MCF 10A (cell line): ENCODE measurements around the gene RPL15. TPM values are rescaled to one million over a fixed set of nuclear protein-coding genes. Genes with fewer than 3 reads are reported as not detected.

Experiments used
- BruUV-seq: library from RNA; stranded (reverse); fragments of 400-500 nt; replicated peaks from 2 replicates; lab custom pipeline; 2021; lab: Mats Ljungman, UMichigan
- CTCF ChIA-PET: fragments of 300-600 bp; sonication (Branson Sonifier 250); formaldehyde crosslinking; extraction: SDS; loops from one replicate; lab custom pipeline; 2021; ENCODE audit warnings: antibody characterized with exemption, inconsistent platforms; lab: Yijun Ruan, JAX
- POLR2A ChIA-PET: fragments of 300-600, 350-650 bp; sonication (Branson Sonifier 250); formaldehyde crosslinking; extraction: SDS; loops from one replicate; lab custom pipeline; 2020; ENCODE audit warnings: antibody characterized with exemption, inconsistent platforms; lab: Yijun Ruan, JAX
- DNase-seq: peaks from one replicate; pipeline ENCODE4 v3.0.0-alpha.2; 2018; ENCODE audit not compliant: unreplicated experiment
- H3K27ac Mint-ChIP-seq: one replicate; pipeline ENCODE4 v1.8.0; 2022; ENCODE audit warnings: mild to moderate bottlenecking, low read depth, mixed read lengths; ENCODE audit not compliant: unreplicated experiment
- H3K27me3 Mint-ChIP-seq: one replicate; pipeline ENCODE4 v1.8.0; 2022; ENCODE audit warnings: mixed read lengths; ENCODE audit not compliant: insufficient read depth, unreplicated experiment
- H3K36me3 Mint-ChIP-seq: one replicate; pipeline ENCODE4 v1.8.0; 2022; ENCODE audit warnings: mild to moderate bottlenecking, moderate library complexity, mixed read lengths; ENCODE audit not compliant: insufficient read depth, unreplicated experiment
- H3K4me1 Mint-ChIP-seq: one replicate; pipeline ENCODE4 v1.8.0; 2022; ENCODE audit warnings: mixed read lengths; ENCODE audit not compliant: insufficient read depth, unreplicated experiment
- H3K4me3 Mint-ChIP-seq: one replicate; pipeline ENCODE4 v1.8.0; 2022; ENCODE audit warnings: mild to moderate bottlenecking, moderate library complexity, mixed read lengths; ENCODE audit not compliant: unreplicated experiment
- H3K9me3 Mint-ChIP-seq: one replicate; pipeline ENCODE4 v1.8.0; 2022; ENCODE audit warnings: mixed read lengths; ENCODE audit not compliant: unreplicated experiment
- intact Hi-C: fragments of 100-400 bp; cut with micrococcal nuclease; formaldehyde crosslinking; loops from 2 replicates; pipeline ENCODE4 v1.14.1; 2022
- total RNA-seq: library from RNA; stranded (reverse); gene quantifications from 2 replicates; pipeline ENCODE4 v1.2.3, GENCODE V29; 2022
- TF ChIP-seq, protein P1 (sequence below): fragments of 200-600 bp; IDR thresholded peaks from one replicate; pipeline ENCODE4 v1.8.0; 2022; ENCODE audit warnings: antibody characterized with exemption, mild to moderate bottlenecking; ENCODE audit not compliant: unreplicated experiment

Gene RPL15
- total RNA-seq, 1 experiment from 2014 or later, result 2,310 TPM

DNA sequence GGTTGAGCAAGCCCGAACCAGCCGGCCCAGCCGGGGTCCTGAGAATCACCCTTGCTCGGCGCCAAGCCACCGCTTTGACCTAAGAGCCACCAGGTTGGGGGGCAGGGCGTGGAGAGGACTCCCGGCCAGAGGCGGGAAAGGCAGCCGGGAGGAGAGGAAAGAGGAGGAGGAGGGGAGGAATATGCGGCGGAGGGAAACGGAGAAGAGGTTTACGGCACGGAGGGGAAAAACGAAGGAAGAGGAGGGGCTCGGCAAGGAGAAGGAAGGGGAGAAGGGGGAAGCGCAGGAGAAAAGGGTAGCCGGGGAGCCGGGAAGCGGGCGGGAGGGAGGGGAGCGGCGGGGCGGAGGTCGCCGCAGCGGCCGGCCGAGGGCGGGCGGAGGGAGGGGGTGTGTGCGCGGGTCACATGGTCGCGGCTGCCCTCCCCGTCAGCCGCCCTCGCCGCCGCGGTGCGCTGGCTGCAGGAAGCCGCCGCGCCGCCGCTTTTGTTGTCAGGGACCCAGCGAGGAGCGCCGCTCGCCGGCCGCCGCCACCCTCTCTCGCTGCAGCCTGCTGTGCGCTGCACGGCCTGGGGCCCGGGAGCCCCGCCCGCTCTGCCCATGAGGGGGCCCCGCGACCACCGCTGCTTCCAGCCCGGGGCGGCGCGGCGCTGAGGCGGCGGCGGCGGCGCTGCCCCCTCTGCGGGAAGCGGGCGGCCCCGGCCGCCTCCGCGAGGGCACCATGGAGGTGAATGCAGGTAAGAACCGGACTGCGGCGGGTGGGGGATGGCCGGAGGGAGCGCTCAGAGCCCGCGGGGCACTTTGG lies 28.1 kb downstream of the RPL15 start, which contains the start of gene NR1D2:
Gene NR1D2 (plus strand): TSS at position 426 of the 802 bp plus-strand sequence. CDS start 293 bp downstream, at position 719.
- ChIA-PET CTCF (no interaction called here), POLR2A (interaction anchor here (1.5 to 9.9 kb wide), 2 partner anchors 11 to 26 kb away, joined by 7 to 234 read pairs; partner anchors contain the start of genes NKIRAS1 and RPL15)
- TF ChIP-seq, protein P1, sequence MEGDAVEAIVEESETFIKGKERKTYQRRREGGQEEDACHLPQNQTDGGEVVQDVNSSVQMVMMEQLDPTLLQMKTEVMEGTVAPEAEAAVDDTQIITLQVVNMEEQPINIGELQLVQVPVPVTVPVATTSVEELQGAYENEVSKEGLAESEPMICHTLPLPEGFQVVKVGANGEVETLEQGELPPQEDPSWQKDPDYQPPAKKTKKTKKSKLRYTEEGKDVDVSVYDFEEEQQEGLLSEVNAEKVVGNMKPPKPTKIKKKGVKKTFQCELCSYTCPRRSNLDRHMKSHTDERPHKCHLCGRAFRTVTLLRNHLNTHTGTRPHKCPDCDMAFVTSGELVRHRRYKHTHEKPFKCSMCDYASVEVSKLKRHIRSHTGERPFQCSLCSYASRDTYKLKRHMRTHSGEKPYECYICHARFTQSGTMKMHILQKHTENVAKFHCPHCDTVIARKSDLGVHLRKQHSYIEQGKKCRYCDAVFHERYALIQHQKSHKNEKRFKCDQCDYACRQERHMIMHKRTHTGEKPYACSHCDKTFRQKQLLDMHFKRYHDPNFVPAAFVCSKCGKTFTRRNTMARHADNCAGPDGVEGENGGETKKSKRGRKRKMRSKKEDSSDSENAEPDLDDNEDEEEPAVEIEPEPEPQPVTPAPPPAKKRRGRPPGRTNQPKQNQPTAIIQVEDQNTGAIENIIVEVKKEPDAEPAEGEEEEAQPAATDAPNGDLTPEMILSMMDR, result no peak
- Mint-ChIP-seq H3K4me3 (peak within 1 kb of the TSS; percentile 73), H3K27ac (peak within 1 kb of the TSS; percentile 88), H3K27me3 (no peaks in the 10 kb centered on the region), H3K9me3 (no peaks in the 10 kb centered on the region), H3K36me3 (peaks cover 6% of the 10 kb centered on the region), H3K4me1 (peaks cover 22% of the 10 kb centered on the region)
- intact Hi-C loops, result loop anchor here (5.0 kb wide), 1 partner anchor 58 kb away; no protein-coding TSS in a partner anchor
- BruUV-seq, result no TSS peak
- DNase-seq, result peak; percentile 76

DNA sequence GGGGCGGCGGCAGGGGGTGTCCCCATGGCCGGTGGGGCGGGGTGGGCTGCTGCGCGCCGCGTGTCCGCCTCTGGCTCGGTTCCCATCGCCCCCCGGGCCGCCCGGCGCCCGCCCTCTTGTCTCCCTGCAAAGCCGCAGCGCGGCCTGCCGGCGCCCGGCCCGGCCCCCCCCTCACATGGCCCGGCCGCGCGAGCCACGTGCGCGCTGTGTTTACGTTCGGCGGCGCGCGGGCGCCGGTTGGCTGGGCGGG lies 28.7 kb downstream of the RPL15 start:
- no peaks in the 10 kb centered on the region for H3K27me3 Mint-ChIP-seq
- intact Hi-C loops, result loop anchor here (5.0 kb wide), 1 partner anchor 58 kb away; no protein-coding TSS in a partner anchor
- ChIA-PET POLR2A (interaction anchor here (1.1 to 9.9 kb wide), 6 partner anchors 10 to 53 kb away, joined by 4 to 234 read pairs (median 8); partner anchors contain the start of genes NKIRAS1 and RPL15), CTCF (no interaction called here)
- H3K4me3 Mint-ChIP-seq, result peak overlapping the region; percentile 73
- no peaks in the 10 kb centered on the region for H3K9me3 Mint-ChIP-seq
- peaks cover 27% of the 10 kb centered on the region for H3K4me1 Mint-ChIP-seq
- TF ChIP-seq, protein P1, result no peak
- H3K27ac Mint-ChIP-seq, result no peak overlapping the region
- no TSS peak for BruUV-seq
- peaks cover 6% of the 10 kb centered on the region for H3K36me3 Mint-ChIP-seq
- DNase-seq, result no peak

DNA sequence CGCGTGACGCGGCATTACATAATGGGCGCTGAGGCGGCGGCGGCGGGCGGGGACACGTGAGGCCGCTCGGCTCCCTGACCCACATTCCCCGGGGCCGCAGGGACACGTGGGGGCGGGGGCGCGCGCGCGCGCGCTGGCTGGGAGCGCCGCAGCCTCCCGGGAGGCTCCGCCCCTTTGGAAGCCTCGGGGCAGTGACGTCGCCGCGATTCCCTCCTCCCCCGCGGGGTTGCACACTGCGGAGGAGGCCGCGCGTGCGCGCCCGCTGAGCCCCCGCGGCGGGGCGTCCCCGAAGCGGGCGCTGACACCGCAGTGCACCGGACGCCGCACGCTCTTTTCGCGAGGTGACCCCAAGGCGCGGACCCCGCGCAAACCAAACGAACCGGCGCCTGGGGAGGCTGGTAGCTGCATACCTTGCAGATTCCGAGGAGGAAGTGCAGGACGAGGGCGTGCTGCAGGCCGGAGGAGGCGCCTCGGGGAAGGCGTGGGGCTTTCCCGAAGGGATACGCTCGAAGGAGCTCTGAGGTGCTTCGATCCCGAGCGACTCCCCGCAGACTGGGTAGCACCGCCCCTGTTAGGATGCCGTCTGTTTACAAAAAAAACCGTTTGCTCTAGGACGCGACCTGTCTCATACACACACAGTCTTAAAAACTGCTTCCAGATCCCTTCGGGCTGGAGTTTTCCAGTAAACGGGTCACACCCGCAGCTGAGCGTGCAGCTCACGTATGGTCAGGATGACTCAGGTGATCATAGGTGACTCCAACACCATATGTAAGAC lies 29.2 kb downstream of the RPL15 start:
- DNase-seq, result peak; percentile 94
- peaks cover 27% of the 10 kb centered on the region for H3K4me1 Mint-ChIP-seq

More for the DNA sequence above, 29.2 kb downstream of the RPL15 start:
- TF ChIP-seq, protein P1, result no peak
- BruUV-seq, result no TSS peak
- ChIA-PET CTCF (interaction anchor here (0.5 to 1.2 kb wide), 7 partner anchors 12 to 1017 kb away, joined by 3 to 4 read pairs (median 3); no protein-coding TSS in a partner anchor), POLR2A (interaction anchor here (0.6 to 9.9 kb wide), 19 partner anchors 8 to 776 kb away, joined by 3 to 234 read pairs (median 4); partner anchors contain the start of genes NKIRAS1 and RPL15)
- intact Hi-C loops, result loop anchor here (1.0 to 5.0 kb wide), 2 partner anchors 28 to 59 kb away; no protein-coding TSS in a partner anchor
- H3K27ac Mint-ChIP-seq, result peak overlapping the region; percentile 88
- no peaks in the 10 kb centered on the region for H3K9me3 Mint-ChIP-seq
- peak overlapping the region; percentile 73 for H3K4me3 Mint-ChIP-seq
- no peaks in the 10 kb centered on the region for H3K27me3 Mint-ChIP-seq
- peaks cover 6% of the 10 kb centered on the region for H3K36me3 Mint-ChIP-seq
